ENCODE results near the gene CAMK2D. TPM values are rescaled to one million over a fixed set of nuclear protein-coding genes. Genes with fewer than 3 reads are reported as not detected.
A peak's percentile ranks its signal among the peaks of the same experiment; 100 is the strongest.

Gene CAMK2D
- total and polyA plus RNA-seq, 7 donors = 24.3 to 78.1 (median 54.0) TPM

DNA sequence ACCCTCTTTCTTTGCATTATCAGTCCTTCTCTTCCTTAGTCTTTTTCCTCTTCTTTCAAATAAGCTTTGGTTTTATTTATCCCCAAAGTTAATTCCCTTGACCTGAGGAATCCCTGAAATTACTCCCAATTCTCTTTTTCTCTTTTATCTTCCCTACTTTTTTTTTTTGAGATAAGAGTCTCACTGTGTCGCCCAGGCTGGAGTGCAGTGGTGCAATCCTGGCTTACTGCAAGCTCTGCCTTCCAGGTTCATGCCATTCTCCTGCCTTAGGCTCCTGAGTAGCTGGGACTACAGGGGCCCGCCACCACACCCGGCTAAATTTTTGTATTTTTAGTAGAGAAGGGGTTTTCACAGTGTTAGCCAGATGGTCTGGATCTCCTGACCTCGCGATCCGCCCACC, 17.8 kb downstream of the CAMK2D start:
- no peaks in the 10 kb centered on the region for H3K27me3 ChIP-seq
- intact Hi-C loops (cut with DNase I) = no loop called here
- no peak overlapping the region for H3K4me3 ChIP-seq
- H3K27ac ChIP-seq = no peak overlapping the region
- H3K9me3 ChIP-seq = no peaks in the 10 kb centered on the region
- no peak for DNase-seq
- TF ChIP-seq EP300 (IDR thresholded peaks at IDR 0.05) (no peak), POLR2AphosphoS5 (IDR thresholded peaks at IDR 0.05) (no peak), POLR2A (IDR thresholded peaks at IDR 0.05) (no peak), CTCF (IDR thresholded peaks at IDR 0.05) (no peak)
- no peaks in the 10 kb centered on the region for H3K36me3 ChIP-seq
- WGBS, 2 donors = 97 to 98% methylated on average over 6 of the region's 6 CpGs
- H3K4me1 ChIP-seq = peaks cover 0 to 21% (median 8%) of the 10 kb centered on the region in 4 donors

- intact Hi-C loops (cut with DNase I) = no loop called here
- TF ChIP-seq EP300 (IDR thresholded peaks at IDR 0.05) = no peak
- TF ChIP-seq POLR2AphosphoS5 (IDR thresholded peaks at IDR 0.05) = no peak
- TF ChIP-seq CTCF (IDR thresholded peaks at IDR 0.05) = no peak
- TF ChIP-seq POLR2A (IDR thresholded peaks at IDR 0.05) = no peak
- Histone ChIP-seq H3K9me3 (no peaks in the 10 kb centered on the region), H3K4me1 (peaks cover 0 to 27% (median 10%) of the 10 kb centered on the region in 4 donors), H3K27me3 (no peaks in the 10 kb centered on the region), H3K27ac (peak overlapping the region in 1 of 4 donors; percentile 15), H3K36me3 (no peaks in the 10 kb centered on the region), H3K4me3 (no peak overlapping the region)
- no peak for DNase-seq
- 94 to 96% methylated on average over 2 of the region's 2 CpGs for WGBS, 2 donors
Observed at GRCh38 chr4:113742643-113743042, 18.9 kb downstream of the CAMK2D start.

DNA sequence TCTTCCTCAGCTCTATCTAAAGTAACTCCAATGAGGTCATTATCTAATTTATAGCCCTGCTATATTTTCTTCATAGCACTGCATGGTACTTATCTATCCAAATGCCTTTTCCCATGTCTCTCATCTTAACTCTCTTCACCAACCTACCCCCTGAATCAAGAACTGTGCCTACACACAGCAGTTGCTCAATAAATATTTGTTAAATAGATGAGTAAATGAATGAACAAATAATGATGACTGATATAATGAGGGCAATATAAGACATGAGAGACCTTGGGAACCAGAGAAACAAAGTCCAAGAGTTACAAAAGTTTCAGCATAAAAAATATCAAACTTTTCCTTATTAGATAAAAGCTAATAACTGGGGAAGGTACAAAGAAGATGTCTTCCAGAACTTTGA, 19.6 kb downstream of the CAMK2D start:
- H3K4me3 ChIP-seq = no peak overlapping the region
- TF ChIP-seq EP300 (IDR thresholded peaks at IDR 0.05) (no peak), POLR2A (IDR thresholded peaks at IDR 0.05) (no peak), POLR2AphosphoS5 (IDR thresholded peaks at IDR 0.05) (no peak), CTCF (IDR thresholded peaks at IDR 0.05) (no peak)
- H3K27me3 ChIP-seq = no peaks in the 10 kb centered on the region
- DNase-seq = no peak
- H3K27ac ChIP-seq = no peak overlapping the region
- intact Hi-C loops (cut with DNase I) = no loop called here
- no peaks in the 10 kb centered on the region for H3K9me3 ChIP-seq
- H3K4me1 ChIP-seq = peaks cover 0 to 27% (median 10%) of the 10 kb centered on the region in 4 donors
- H3K36me3 ChIP-seq = no peaks in the 10 kb centered on the region

GRCh38 chr4:113740857-113741379, 20.6 kb downstream of the CAMK2D start:
- no peaks in the 10 kb centered on the region for H3K27me3 ChIP-seq
- intact Hi-C loops (cut with DNase I) = no loop called here
- no peak for DNase-seq
- TF ChIP-seq POLR2A (IDR thresholded peaks at IDR 0.05) (no peak), POLR2AphosphoS5 (IDR thresholded peaks at IDR 0.05) (no peak)
- H3K9me3 ChIP-seq = no peaks in the 10 kb centered on the region
- no peak overlapping the region for H3K27ac ChIP-seq
- no peaks in the 10 kb centered on the region for H3K36me3 ChIP-seq
- no peak overlapping the region for H3K4me3 ChIP-seq
- WGBS, 2 donors = 60 to 86% methylated on average over 2 of the region's 2 CpGs
- H3K4me1 ChIP-seq = peaks cover 0 to 27% (median 10%) of the 10 kb centered on the region in 4 donors

GRCh38 chr4:113739197-113739596, 22.3 kb downstream of the CAMK2D start:
- H3K4me3 ChIP-seq = no peak overlapping the region
- intact Hi-C loops (cut with DNase I) = no loop called here
- H3K9me3 ChIP-seq = no peaks in the 10 kb centered on the region
- H3K4me1 ChIP-seq = peaks cover 0 to 27% (median 10%) of the 10 kb centered on the region in 4 donors
- H3K36me3 ChIP-seq = no peaks in the 10 kb centered on the region
- no peak for TF ChIP-seq EP300 (IDR thresholded peaks at IDR 0.05)
- TF ChIP-seq CTCF (IDR thresholded peaks at IDR 0.05) = no peak
- TF ChIP-seq POLR2A (IDR thresholded peaks at IDR 0.05) = no peak
- no peak for TF ChIP-seq POLR2AphosphoS5 (IDR thresholded peaks at IDR 0.05)
- H3K27me3 ChIP-seq = no peaks in the 10 kb centered on the region
- no peak for DNase-seq
- H3K27ac ChIP-seq = no peak overlapping the region

All from sigmoid colon (tissue), 7 donors.